Lower leg skin (tissue), 4 donors: ENCODE data around the gene SIM1. TPM values are rescaled to one million over a fixed set of nuclear protein-coding genes. Genes with fewer than 3 reads are reported as not detected.

Source experiments
- DNase-seq, 2 donors: peaks; one replicate each; pipeline ENCODE4 v3.0.0-alpha.2; 2019; ENCODE audit warnings: low spot score in 2 of 2
- H3K4me3 ChIP-seq: fragments of 200-600 bp; sonication (generic); 2 replicates; pipeline ENCODE4 v1.5.1; 2017; ENCODE audit warnings: mild to moderate bottlenecking, low read depth; ENCODE audit not compliant: poor library complexity, severe bottlenecking
- POLR2A ChIP-seq, 2 donors: fragments of 450-650 bp; IDR thresholded peaks; one replicate each; pipeline ENCODE4 v1.6.1; 2016 to 2017; ENCODE audit warnings: antibody characterized with exemption in 2 of 2, mild to moderate bottlenecking in 1 of 2, moderate library complexity in 1 of 2
- WGBS, 2 donors: methylation state at CpG; one replicate each; pipeline ENCODE4 v1.1.5; 2018; 5-methylcytosine and 5-hydroxymethylcytosine counted together
- intact Hi-C: fragments of 100-400 bp; cut with DNase I; formaldehyde crosslinking; loops from one replicate; pipeline ENCODE4 v1.15.0; 2023; ENCODE audit warnings: low total_unique reads
- total RNA-seq, 4 donors: library from RNA; depleted of rRNA; stranded (reverse); fragments of >200 nt; gene quantifications; one replicate each; pipeline ENCODE4 v1.1.0, GENCODE V29; 2016
- TF ChIP-seq, protein P1 (sequence below), 3 donors: fragments of 450-650 bp; IDR thresholded peaks; one replicate each; pipeline ENCODE4 v1.5.1; 2016; ENCODE audit warnings: antibody characterized with exemption in 3 of 3, mild to moderate bottlenecking in 3 of 3, moderate library complexity in 2 of 3

SIM1 gene, protein sequence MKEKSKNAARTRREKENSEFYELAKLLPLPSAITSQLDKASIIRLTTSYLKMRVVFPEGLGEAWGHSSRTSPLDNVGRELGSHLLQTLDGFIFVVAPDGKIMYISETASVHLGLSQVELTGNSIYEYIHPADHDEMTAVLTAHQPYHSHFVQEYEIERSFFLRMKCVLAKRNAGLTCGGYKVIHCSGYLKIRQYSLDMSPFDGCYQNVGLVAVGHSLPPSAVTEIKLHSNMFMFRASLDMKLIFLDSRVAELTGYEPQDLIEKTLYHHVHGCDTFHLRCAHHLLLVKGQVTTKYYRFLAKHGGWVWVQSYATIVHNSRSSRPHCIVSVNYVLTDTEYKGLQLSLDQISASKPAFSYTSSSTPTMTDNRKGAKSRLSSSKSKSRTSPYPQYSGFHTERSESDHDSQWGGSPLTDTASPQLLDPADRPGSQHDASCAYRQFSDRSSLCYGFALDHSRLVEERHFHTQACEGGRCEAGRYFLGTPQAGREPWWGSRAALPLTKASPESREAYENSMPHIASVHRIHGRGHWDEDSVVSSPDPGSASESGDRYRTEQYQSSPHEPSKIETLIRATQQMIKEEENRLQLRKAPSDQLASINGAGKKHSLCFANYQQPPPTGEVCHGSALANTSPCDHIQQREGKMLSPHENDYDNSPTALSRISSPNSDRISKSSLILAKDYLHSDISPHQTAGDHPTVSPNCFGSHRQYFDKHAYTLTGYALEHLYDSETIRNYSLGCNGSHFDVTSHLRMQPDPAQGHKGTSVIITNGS
- total RNA-seq, result 1 to 10 TPM in 1 of 4 donors, under 1 TPM in 3; 0.66 to 1.1 (median 0.75) TPM

DNA sequence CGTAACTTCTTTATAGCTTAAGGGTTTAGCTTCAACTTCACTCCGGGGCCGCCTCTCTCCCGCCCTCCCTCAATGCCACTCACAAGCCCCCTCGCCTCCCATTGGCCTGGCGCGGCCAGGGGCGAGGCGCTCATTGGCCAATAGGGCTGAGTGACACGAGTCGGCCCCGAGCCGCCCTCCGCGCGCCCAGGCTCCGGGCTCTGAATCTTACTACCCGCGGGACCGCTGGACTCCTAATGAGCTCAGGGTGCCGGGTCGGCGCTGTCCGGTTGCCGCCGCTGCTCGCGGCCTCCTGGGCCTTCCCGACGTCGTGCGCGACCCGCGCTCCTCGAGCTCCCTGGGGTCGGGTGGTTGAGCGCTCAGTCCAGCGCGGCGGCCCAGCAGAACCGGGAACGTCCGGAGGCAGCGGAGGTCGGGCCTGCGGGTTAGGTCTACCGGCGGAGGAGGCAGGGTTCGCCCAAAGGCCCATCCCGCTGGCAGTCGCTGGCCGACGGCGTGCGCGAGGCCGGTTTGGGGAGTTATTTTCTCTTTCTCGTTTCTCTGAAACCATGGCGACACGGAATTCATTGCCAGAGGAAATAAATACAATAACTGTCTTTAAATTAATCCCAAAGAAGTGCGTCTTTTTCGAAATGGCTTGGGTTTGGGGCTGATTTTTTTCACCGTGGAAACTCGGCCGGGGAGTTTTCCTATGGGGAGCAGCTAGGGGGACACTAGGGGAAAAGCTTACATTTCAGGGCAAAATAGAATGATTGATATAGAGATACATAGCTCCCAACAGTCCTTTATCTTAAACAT is at the start of gene SIM1:
TSS of gene SIM1 (minus strand) at position 19 of the 798 bp plus-strand sequence. CDS start 1,453 bp downstream, outside the sequence.
- peak within 1 kb of the TSS; percentile 24 for H3K4me3 ChIP-seq
- DNase-seq, result peak; percentile 80 to 97
- WGBS, 2 donors, result 5 to 6% methylated on average over 28 to 63 of the region's 66 CpGs
- intact Hi-C loops, result no loop called here
- TF ChIP-seq, protein P1, sequence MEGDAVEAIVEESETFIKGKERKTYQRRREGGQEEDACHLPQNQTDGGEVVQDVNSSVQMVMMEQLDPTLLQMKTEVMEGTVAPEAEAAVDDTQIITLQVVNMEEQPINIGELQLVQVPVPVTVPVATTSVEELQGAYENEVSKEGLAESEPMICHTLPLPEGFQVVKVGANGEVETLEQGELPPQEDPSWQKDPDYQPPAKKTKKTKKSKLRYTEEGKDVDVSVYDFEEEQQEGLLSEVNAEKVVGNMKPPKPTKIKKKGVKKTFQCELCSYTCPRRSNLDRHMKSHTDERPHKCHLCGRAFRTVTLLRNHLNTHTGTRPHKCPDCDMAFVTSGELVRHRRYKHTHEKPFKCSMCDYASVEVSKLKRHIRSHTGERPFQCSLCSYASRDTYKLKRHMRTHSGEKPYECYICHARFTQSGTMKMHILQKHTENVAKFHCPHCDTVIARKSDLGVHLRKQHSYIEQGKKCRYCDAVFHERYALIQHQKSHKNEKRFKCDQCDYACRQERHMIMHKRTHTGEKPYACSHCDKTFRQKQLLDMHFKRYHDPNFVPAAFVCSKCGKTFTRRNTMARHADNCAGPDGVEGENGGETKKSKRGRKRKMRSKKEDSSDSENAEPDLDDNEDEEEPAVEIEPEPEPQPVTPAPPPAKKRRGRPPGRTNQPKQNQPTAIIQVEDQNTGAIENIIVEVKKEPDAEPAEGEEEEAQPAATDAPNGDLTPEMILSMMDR (IDR thresholded peaks at IDR 0.05), result no peak
- TF ChIP-seq POLR2A (IDR thresholded peaks at IDR 0.05), result no peak

DNA sequence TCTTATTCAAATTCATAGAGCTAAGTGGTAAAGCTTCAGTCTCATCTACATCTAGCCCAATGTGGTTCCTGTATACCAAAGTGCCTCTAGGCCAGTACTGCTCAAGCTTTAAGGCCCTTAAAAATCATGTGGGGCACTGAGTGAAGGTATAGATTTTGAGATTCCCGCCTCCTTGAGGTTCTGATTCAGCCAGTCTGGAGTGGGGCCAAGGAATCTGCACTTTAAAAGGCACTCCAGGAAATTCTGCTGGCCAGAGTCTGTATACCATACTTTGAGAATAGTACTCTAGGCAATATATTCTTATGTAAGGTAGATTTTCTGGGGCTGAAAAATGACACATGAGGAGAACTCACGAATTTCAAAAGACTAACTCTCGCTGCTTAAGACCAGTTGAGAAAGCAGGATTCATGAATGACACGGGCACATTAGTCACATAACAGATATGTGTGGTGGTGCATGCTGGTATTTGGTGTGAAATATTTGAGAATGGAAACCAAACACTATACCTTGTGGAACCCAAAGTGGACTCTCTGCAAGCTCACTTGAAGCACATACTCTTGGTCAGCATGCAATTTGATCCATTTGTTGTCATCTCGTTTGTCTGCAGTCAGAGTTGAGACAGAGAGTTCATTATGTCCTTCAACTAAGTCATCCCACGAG is 47.6 kb upstream of the SIM1 start:
- 85 to 86% methylated on average over 6 of the region's 6 CpGs for WGBS, 2 donors
- DNase-seq, result no peak
- TF ChIP-seq, protein P1 (IDR thresholded peaks at IDR 0.05), result no peak
- TF ChIP-seq POLR2A (IDR thresholded peaks at IDR 0.05), result no peak
- intact Hi-C loops, result no loop called here
- no peak overlapping the region for H3K4me3 ChIP-seq

DNA sequence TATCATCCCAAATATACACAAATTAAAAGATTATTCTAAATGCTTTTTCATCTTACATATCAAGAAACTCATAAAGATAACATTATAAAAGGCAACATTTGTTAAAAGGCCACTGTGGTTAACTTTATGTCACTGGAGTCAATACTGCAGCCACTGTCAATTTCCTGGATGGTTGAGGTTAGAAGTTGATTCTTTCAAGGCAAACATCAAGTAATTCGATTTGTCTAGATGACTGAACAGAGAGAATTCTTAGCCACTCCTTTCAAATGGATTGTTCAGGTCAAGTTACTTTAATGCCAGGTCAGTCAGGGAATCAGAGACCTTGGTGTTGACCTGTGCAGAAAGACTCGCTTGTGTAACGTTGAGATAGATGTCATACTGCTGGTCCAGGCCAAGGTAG is 44.4 kb upstream of the SIM1 start:
- no peak for DNase-seq
- TF ChIP-seq POLR2A (IDR thresholded peaks at IDR 0.05), result no peak
- TF ChIP-seq, protein P1 (IDR thresholded peaks at IDR 0.05), result no peak
- WGBS, 2 donors, result 94 to 96% methylated on average over 3 of the region's 3 CpGs
- intact Hi-C loops, result no loop called here
- H3K4me3 ChIP-seq, result no peak overlapping the region

DNA sequence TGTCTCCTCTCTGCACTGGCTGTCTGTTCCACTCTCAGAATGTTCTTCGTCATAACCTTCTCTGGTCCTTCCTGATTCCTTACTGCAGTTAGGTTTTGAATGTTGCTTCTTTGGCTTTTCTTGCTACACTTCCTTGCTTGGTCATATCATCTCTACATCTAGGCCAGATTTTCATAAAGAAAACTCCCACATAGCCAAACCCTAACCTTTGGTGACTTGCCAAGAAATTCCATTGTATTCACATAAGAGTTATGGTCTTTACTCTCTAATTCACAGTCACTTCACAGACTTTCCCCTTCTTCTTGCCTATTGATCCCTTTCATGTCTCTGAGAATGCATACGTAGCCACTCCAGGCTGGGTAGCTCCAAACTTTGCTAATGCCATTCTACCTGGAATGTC is 41.9 kb upstream of the SIM1 start:
- intact Hi-C loops, result no loop called here
- no peak overlapping the region for H3K4me3 ChIP-seq
- TF ChIP-seq POLR2A (IDR thresholded peaks at IDR 0.05), result no peak
- TF ChIP-seq, protein P1 (IDR thresholded peaks at IDR 0.05), result no peak
- 98 to 100% methylated on average over 2 of the region's 2 CpGs for WGBS, 2 donors
- DNase-seq, result no peak
